Sciatic nerve (tissue), 2 donors: ENCODE measurements around the gene C2CD2. TPM values are rescaled to one million over a fixed set of nuclear protein-coding genes. Genes with fewer than 3 reads are reported as not detected.

Experiments used
- ATAC-seq: fragments of 200-7000 bp; cut with Tn5 transposase; one replicate; pipeline ENCODE4 v1.9.1; 2020; ENCODE audit warnings: mild to moderate bottlenecking, moderate library complexity
- DNase-seq: peaks from one replicate; pipeline ENCODE4 v3.0.0-alpha.2; 2020; ENCODE audit warnings: low spot score
- intact Hi-C: fragments of 100-400 bp; cut with DNase I; formaldehyde crosslinking; loops from one replicate; pipeline ENCODE4 v1.14.2; 2022
- total RNA-seq: library from RNA; stranded (reverse); fragmentation: NEBNext Ultra II Directional; extraction: Animal tissue kit (Norgen Biotek cat#: 25700); gene quantifications from one replicate; pipeline ENCODE4 v1.2.1, GENCODE V29; 2021
- donor health status: DM: no; HTN: no; CAD: no.
- donor health status: DM: no; HTN: no; CAD: no.

Gene C2CD2
- total RNA-seq, 1 donor from 2014 or later, result 60.9 TPM

DNA sequence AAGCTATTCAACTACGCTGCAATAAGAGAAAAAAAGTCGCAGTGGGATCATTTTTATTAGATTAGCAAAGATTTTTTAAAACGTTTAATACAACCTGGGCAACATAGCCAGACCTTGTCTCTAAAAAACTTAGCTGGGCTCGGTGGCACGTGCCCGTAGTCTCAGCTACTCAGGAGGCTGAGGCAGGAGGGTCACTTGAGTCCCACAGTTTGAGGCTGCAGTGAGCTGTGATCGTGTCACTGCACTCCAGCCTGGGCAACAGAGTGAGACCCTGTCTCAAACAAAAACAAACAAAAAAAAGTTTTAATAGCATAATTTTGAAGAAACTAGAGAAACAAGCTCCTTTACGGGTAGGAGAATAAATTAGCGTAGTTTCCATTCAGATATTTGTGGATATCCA is 73.7 kb downstream of the C2CD2 start:
- intact Hi-C loops, result no loop called here
- DNase-seq, result no peak
- no peak for ATAC-seq

DNA sequence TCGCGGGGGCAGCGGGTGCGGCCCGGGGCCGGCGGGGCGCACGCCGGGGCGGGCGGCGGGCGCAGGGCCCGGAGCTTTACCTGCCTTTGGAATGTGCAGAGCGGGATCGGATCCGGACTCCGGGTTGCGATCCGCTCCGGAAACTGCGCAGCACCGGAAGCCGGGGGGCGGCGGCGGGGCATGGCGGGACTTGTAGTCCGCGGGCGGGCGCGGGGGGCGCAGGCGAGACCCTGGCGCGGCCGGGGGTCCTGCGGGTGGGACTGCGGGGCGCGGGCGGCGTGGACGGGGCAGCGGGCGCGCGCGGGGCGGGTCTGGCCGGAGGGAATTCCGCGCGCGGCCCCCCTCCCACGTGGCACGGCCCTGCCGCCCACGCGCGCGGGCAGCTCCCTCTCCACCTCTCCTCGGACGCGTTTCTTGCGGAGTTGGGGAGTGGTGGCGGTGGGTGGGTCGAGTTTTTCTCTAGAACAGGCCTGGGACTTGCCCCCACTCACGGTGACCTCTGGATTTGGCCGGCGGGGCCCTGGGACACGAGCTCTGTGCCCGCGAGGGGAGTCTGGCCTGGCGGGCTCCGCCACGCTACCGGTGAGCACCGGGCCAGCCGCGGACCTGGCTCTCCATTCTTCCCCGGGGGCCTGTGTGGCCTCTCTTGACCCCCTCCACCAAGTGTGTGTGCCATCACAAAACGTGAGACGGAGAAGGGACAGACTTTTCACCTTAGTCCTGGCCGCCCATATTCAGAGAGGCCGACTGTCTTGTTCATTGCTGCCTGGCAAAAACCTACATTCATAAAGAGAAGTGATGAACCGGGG is 74.4 kb downstream of the C2CD2 start, which contains the start of gene PRDM15:
Gene PRDM15, minus strand, starts transcription at position 155 of the 809 bp plus-strand sequence. CDS start 18,981 bp downstream, outside the sequence.
- intact Hi-C loops, result no loop called here
- DNase-seq, result peak; percentile 90
- peak; percentile 67 for ATAC-seq

DNA sequence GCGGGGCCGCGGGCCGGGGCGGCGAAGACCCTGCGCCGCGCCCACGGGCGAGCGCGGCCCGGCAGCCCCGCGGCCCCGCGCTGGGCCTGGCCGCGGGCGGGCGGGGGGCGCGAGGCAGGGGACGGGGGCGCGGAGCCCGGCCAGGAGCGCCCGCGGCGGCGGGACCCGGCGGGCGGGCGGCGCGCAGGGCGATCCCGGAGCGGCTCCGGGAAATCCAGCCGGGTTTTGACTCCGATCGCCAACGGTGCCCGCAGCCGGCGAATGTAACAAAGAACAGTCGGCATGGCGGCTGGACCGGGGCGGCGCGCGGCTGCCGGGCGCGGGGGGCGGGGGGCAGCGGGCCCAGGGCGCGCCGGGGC is 75.0 kb downstream of the C2CD2 start:
- intact Hi-C loops, result no loop called here
- ATAC-seq, result peak; percentile 59
- peak; percentile 90 for DNase-seq

DNA sequence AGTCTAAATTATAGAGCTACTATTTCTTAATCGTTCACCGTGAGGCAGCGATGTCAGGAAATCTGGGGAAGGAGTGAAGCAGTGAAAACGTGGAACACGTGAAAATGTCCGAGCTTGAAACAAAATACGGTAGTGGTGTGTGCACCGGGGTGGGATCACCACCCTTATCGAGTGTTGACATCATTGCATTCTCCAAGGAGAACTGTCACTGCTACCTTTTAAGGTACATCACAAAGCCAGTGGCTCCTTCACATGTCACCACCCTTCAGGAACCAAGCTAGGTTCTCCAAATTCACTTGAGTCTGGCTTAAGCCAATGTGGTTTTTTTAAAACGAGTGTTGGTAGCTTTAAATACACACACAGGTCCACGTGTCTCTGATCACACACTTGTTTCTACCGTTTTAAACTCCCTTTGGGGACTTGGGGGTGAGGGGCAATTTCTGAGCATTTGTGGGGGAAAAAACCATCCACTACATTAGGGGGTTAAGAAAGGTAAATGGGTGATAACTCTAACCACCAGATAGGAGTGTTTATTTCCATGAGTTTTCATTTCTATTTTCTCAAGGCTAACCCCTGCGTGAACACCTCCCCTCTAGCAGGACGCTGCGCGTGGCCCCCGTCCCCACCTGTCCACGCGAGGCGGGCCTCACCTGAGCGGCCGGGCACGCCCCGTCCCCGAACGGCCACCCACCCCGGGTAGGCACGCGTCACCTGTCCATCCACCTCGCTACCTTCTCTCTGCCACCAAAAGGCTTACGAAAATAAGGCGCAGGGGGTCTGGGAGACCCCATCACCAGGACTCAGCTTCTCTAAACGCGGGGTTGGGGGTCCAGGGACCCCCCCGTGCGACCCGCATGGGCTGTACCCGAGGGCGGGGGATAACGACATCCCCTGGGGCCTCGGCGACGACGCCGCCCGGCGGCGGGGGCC is 75.7 kb downstream of the C2CD2 start:
- DNase-seq (no peak), ATAC-seq (peak; percentile 56)
- intact Hi-C loops, result no loop called here

DNA sequence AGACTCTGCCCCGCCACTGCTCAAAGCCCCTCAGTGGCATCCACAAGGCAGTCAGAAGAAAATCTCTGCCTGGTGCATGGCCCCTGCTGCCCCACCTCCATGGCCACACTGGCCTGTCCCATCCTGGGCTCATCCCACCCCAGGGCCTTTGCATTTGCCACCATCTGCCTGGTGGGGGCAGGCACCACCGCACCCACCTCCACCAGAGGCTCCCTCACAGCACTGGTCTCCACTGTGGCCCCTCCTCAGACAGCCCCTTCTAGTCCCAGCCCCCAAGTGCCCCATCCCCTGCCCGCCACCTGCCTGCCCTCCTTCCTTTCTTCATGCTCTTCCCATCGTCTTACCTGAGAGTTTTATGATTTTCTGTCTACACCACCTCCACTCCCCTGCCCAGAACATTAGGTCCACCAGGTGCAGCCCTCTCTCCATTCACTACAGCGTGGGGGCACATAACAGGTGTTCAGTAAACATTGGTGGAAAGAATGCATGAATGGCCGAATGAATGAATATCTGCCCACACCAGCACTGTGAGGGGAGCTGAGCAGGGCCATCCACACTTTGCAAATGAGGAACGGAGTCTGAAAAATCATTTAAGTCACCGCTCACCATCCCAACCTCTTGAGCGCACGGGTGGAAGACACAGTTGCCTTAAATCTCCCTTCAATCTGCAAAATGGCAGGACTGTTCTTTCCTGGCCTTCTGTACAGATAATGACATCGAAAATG is 76.7 kb downstream of the C2CD2 start:
- DNase-seq (no peak), ATAC-seq (no peak)
- intact Hi-C loops, result no loop called here

DNA sequence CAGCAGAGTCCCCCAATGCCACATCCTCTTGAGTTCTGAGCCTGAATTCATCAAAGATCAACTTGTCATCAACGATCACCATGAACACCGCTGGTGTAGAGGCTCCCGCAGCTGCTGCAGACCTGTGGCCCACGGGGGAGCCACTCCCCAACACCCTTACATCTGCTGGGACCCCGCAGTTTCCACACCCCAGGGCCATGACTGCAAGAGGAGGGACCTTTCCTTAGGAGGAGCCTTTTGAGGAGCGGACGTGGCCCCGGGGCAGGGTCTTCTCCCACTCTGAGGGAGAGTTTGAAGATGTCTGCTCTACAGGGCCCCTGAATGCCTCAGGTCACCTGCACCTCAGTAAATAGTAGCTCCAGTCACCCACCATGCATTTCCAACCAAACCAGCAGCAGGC is 77.4 kb downstream of the C2CD2 start:
- DNase-seq (no peak), ATAC-seq (no peak)
- intact Hi-C loops, result no loop called here

DNA sequence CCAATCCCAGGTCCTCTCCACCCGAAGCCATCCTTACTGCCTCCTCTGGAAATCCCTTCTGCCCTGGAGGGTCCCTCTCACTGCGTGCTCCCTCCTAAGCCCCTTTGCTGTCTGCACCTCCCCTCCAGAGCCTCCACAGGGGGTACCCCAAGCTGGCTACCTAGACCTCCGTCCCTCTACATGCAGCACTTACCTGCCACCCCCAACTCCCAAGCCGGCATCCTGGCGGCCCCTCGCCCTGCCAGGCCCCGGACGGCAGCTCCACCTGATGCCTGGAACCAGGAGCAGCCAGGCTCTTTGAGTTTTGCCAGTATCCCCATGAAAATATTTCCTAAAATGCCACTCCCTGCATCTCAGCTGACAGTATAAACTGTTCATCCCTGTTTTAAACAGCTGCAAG is 78.7 kb downstream of the C2CD2 start:
- no peak for DNase-seq
- ATAC-seq, result no peak
- intact Hi-C loops, result no loop called here

DNA sequence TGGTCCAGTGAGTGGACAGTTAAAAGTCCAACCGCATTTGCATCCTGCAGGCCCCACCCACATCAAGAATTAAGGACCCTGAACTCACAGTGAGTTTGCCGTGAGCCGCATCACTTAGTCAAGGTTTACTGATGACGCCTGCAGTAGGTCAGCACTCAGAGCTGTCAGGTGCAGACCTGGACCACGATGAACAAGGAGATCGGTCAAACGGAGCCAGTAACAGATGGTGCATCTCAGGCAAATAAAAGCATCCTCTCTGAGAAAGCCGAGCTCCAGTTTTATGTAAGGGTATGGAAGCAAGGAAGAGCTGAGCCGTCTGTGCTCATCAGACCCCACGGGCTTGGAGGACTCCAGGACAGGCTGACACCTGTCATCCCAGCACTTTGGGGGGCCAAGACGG is 79.2 kb downstream of the C2CD2 start:
- DNase-seq (no peak), ATAC-seq (no peak)
- intact Hi-C loops, result no loop called here

DNA sequence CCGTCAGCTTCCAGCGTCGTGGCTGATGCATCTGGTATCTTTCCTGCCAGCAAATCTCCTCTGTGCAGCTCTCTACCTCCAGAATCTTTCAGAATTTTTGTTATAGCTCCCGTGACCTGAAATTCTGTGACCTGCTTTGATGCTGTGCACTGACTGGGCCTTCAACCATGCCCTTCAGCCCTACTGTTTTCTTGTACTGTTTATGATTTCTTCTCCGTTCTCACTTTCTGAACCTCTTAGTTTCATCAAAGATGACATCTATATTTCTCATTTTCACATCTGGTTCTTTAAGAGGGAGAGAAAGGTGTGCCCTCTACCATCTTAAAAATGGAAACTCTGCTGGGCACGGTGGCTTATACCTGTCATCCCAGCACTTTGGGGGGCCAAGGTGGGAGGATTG is 80.4 kb downstream of the C2CD2 start:
- intact Hi-C loops, result no loop called here
- ATAC-seq, result no peak
- DNase-seq, result no peak

DNA sequence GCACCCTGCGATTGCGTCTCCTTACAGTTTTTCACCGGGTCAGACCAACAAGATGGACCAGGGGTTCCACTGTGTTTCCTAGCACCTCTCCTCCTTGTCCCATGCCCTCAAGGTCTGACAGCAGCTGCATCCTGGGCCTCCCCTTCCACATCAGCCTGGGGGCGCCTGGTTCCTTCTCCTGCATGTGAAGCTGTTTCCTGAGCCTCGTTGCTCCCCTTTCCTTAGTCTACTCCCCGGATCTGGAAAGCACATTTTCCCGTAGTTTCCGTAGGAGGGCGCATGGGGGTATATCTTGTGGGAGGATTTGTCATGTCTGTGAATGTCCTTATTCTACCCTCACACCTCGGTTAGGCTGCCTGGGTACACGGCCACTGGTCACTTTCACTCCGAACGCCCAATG is 80.8 kb downstream of the C2CD2 start:
- intact Hi-C loops, result no loop called here
- DNase-seq (no peak), ATAC-seq (no peak)

DNA sequence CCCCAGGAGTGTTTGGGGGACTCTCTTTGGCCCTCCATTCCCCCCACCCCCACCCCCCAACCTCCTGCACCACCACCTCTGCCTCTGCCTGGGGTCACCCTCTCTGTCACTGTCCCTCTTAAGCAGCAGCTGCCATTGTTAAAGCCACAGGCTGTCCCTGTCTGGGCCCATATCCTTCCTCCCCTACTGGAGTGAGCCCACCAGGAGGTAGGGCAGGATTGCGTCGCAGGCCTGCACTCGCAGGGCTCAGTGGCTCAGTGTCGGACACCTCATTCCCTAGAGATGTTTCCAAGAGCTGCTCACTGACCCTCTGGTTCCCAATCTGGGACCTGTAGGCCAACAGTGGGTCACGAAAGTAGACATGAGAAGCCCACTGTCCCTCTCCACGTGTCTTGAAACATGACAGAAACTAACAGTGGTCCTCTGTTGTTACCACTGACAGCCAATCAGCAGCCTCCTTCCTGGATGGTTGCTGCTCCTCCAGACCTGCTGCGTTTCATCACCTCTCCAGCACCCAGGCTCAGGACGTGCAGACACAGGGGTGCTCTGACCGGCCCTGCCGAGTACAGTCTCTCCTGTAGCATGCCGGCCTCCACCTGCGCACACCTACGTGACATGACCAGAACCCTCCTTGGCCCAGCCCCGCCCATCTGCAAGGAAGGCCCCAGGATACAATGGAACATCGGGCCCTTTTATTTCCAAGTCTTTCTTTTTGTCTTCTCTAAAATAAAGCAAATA is 82.4 kb downstream of the C2CD2 start:
- intact Hi-C loops, result no loop called here
- DNase-seq, result no peak
- no peak for ATAC-seq

DNA sequence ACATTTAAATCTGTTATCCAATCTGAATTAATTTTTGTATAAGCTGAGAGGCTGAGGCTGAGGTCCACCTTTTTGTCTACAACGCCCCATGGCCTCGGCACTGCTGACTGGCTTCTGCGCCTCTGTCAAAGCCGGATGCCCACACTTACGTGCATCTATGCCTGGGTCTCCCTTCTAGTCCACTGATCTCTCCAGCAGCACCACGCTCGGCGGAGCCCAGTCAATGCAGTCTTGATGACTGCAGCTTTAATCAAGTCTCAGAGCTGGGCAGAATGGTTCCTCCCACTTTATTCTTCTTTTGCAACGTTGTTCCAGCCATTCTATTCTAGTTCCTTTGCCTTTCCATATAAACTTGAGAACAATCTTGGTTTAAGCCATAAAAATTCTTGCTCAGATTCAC is 84.0 kb downstream of the C2CD2 start:
- no peak for DNase-seq
- no peak for ATAC-seq
- intact Hi-C loops, result no loop called here

DNA sequence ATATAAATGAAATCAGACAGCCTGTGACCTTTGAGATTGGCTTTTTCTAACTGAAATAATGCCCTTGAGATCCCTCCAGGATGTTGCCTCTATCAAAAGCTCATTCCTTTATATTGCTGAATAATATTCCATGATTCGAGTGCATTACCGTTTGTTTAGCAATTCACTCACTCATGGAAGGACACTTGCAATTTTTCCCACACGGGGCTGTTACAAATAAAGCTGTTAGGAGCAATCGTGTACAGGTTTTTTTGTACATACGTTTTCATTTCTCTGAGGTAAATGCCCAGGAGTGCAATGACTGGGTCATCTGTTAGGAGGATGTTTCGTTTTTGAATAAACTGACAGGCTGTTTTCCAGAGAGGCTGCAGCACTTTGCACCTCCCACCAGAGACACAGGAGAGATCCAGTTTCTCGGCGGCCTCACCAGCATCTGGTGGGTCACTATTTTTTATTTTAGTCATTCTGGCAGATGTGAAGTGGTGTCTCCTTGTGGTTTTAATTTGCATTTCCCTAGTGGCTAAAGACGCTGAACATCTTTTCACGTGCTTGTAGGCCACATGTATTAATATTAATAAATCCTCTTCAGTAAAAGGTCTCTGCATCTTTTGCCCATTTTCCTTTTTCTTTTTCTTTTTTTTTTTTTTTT is 85.6 kb downstream of the C2CD2 start:
- ATAC-seq (peak; percentile 80), DNase-seq (no peak)
- intact Hi-C loops, result no loop called here

DNA sequence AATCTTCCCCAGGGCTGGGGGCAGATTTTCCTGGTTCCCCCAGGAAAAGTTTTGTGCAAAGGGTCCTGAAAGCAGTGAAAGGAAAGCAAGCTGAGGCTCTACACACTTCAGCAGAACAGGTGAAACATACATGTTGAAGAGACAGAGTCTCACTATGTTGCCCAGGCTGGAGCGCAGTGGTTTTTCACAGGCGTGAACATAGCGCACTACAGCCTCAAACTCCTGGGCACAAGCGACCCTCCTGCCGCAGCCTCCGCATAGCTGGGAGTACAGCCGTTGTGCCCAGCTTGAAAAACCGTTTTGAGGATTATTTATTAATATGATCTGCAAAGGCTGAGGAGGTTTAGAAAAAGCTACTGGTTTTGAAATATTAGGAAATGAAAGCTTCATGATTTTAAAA is 86.5 kb downstream of the C2CD2 start:
- intact Hi-C loops, result no loop called here
- no peak for DNase-seq
- no peak for ATAC-seq

DNA sequence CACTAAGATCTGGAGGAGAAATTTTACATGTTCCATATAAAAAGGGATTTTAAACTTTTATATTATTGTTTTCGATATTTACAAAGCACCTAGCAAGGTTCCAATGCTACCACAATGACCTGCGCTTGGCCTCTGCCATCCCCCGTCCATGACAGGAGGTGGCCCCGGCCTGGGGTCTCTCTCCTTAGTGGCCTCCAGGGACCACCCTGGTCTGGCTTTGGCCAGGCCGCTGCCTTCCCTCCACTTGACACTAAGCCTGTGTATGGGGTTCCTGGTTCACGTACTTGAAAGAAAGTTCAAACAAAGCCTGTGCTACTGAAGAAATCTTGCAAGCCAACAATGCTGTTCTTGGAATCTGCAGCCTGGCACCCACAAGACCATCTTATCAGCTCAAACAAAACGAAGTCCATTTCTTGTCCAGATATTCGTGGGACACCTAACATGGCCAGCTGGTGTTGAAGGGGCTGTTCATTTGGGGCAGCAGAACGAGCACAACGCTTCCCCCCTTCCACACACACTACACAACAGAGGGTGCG is 87.5 kb downstream of the C2CD2 start:
- ATAC-seq, result no peak
- no peak for DNase-seq
- intact Hi-C loops, result no loop called here

DNA sequence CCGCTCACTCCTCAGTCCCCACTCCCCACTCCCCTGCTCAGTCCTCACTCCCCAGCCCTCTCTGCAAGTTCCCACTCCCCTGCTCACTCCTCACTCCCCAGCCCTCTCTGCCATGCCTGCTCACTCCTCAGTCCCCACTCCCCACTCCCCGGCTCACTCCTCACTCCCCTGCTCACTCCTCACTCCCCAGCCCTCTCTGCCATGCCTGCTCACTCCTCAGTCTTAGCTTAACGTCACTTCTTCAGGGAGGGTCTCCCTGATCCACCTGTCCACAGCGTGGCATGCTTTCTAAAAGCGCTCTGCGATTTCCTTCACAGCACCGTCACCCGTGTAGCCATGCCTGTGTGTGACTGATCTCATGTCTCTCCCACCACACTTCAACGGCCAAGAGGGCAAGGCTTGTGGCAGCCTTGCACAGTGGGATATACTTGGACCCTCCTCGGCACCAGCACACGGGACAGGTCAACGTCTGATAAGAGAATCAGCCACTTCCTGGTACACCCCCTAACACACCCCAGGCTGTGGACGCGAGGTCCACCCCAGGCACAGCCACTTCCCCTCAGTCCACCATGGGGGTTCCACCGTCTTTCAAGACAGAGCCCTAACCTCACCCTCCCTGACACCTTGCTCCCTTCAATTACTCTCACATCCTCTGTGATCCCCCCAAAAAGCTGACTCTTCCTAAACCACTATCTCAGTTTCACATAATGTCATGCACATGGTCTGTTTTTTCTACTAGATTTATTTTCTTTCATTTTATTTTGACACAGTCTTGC is 88.6 kb downstream of the C2CD2 start:
- peak; percentile 46 for ATAC-seq
- no peak for DNase-seq
- intact Hi-C loops, result no loop called here

DNA sequence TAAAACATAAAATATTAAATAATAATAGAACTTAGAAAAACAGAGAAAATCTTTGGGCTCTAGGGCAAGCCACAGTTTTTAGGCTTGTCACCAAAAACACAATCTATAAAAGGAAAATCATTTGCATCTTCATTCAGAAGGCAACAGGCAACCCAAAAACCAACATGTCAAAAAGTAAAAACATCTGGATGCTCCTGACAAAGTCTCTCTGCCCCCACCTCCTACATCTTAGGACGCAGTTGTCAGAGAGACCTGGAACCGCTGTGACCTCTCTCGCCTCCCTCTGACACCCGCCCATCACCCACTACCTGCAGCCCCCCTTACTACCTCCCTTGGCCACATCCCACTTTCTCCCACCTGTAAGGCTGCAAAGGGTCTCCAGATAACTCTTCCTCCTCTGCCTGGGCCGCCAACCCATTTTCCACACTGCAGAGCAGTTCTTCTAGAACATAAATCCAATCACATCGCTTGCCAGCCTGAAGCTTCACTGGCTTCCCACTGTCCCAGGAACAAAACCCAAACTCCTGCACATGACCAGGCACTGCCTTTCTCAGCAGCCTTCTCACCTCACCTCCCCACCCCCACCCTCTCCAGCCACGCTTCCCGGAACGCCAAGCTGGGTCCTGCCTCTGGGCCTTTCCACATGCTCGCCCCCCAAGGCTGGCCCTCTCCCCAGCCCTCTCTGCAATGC is 89.4 kb downstream of the C2CD2 start:
- DNase-seq (no peak), ATAC-seq (no peak)
- intact Hi-C loops, result no loop called here
